Activated CD4-positive, alpha-beta T cell treated with anti-CD3 and anti-CD28 coated beads, Interleukin-2, Interleukin-6, amounts not matched to agents 100 ng/mL and 50 ng/mL, durations not matched to agents 16 hours and 8 hours (primary cell): Measurements from ENCODE around the gene COQ10B.
"Not testable (repeated sequence)": the region's sequence is repeated elsewhere in the genome, so short reads cannot be mapped to it uniquely, and the experiment has no call there.

Source experiments
- DNase-seq: peaks from one replicate; pipeline ENCODE4 v3.0.0-alpha.2; 2020

The COQ10B gene

DNA sequence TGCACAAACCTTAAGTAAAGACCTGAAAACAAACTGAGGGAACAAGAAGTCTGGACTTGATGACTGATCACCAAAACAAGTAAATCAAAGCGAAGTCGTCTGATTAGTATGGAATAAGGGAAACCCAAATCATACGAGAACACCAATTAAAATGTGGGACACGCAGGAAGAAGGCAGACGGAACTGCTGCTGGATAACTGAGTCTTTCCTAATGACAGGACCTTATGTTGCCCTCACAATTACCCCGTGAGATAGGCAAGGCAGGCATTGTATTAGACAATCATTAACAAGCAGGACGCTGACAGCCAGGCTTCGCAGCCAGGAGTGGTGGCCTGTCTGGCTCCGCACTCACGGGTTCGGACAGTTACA, 614 bp upstream of the COQ10B start:
- DNase-seq, result no peak

GRCh38 chr2:197453914-197454398, 604 bp downstream of the COQ10B start:
- DNase-seq, result peak; percentile 83

- DNase-seq, result no peak
Measured at GRCh38 chr2:197454923-197455322, 1.6 kb downstream of the COQ10B start.

DNA sequence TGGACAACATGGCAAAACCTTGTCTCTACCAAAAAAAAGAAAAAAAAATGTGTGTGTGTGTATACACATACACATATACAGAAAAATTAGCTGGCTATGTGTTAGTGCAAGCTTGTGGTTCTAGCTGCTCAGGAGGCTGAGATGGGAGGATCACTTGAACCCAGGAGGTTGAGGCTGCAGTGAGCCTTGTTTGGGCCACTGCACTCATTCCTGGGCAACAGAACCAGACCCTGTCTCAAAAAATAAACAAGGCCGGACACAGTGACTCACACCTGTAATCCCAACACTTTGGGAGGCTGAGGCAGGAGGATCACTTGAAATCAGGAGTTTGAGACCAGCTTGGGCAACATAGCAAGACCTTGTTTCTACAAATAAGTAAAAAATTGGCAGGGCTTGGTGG, 2.1 kb downstream of the COQ10B start:
- DNase-seq, result no peak

DNA sequence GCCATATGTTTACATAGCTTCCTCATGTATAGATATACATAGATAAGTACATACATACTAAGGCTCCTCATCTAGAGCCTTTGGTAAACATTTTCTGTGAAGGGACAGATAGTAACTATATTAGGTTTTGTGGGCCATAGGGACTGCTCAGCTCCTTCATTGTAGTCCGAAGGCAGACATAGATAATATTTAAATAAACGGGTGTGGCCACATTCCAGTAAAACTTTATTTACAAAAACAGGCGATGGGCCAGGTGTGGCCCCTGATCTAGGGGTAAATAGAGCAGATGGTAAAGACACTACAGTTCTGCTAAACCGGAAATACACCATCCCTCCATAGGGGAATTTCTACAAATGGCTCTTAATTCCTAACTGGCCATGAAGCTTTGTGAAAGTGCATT, 7.3 kb downstream of the COQ10B start:
- no peak for DNase-seq

GRCh38 chr2:197461057-197461456, 7.7 kb downstream of the COQ10B start:
- no peak for DNase-seq

GRCh38 chr2:197464175-197464574, 10.8 kb downstream of the COQ10B start:
- no peak for DNase-seq

DNA sequence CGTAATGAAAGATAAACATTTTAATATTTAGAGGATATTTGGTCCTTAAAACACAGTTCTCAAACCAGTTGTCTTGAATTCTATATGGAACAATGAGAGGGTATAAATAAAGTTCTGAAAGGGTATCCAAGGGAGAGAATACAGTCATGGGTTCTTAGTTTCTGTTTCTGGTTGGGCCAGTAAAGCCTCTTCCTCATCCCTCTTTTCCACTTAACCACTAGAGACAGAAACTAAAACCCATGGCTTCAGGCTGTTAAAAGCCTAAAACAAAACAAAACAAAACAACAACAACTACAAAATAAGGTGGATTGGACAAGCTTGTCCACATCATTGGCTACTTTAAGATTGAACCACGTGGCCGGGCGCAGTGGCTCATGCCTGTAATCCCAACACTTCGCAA, 18.8 kb downstream of the COQ10B start:
- DNase-seq, result no peak

- DNase-seq, result no peak
Measured at GRCh38 chr2:197477797-197478196, 24.4 kb downstream of the COQ10B start.

- DNase-seq, result no peak
Measured at GRCh38 chr2:197480165-197481036, 27.0 kb downstream of the COQ10B start.

- DNase-seq, result not testable (repeated sequence)
Measured at GRCh38 chr2:197484248-197484647, 30.9 kb downstream of the COQ10B start.

DNA sequence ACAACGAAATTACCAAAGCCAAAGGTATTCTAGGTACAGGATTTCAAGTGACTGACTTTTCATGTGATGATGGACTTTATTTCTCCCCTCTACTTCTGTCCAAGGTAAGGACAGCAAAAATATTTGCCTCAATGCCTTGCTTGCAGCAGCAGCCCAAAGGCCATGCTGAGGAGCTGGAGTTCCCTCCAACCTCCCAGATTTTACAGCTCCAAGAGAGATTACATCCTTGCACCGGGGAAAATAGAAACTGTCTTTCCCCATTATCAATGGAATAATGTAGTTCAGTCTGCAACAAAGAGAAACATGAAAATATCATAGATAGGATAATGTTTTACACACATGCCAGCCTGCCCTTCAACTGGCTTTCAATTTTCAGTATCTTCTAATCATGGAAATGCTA, 32.8 kb downstream of the COQ10B start:
- no peak for DNase-seq

GRCh38 chr2:197487385-197487784, 34.0 kb downstream of the COQ10B start:
- DNase-seq, result no peak

GRCh38 chr2:197495433-197496134, 42.2 kb downstream of the COQ10B start:
- DNase-seq, result no peak

- no peak for DNase-seq
Measured at GRCh38 chr2:197496695-197497094, 43.3 kb downstream of the COQ10B start.

DNA sequence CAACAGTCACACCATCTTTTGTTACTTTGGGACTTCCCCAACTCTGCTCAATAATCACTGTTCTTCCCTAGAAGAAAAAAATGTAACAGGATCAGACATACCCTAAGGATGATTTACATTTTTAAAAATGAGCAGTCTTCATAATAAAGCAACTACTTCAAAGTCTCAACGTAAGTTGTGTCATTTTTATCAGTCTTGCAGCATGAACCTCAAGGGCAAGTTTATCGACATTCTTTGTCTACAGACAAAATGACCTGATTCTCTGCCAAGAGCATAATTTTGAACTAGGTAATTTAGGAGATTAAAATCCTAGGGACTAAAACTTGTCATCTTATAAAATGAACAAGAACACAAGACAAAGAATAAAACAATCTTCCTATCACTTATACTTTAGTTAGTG, 44.0 kb downstream of the COQ10B start:
- no peak for DNase-seq

- no peak for DNase-seq
Measured at GRCh38 chr2:197498235-197498936, 45.0 kb downstream of the COQ10B start.

GRCh38 chr2:197498937-197499593, 45.7 kb downstream of the COQ10B start:
- peak; percentile 68 for DNase-seq

- DNase-seq, result peak; percentile 99
Measured at GRCh38 chr2:197499594-197500502, 46.5 kb downstream of the COQ10B start, which contains the start of the genes HSPD1 and HSPE1. HSPD1 (minus strand) TSS chr2:197499840; CDS start chr2:197498848, 992 bp downstream. HSPE1 (plus strand) TSS chr2:197500379; CDS start chr2:197500437, 58 bp downstream.

DNA sequence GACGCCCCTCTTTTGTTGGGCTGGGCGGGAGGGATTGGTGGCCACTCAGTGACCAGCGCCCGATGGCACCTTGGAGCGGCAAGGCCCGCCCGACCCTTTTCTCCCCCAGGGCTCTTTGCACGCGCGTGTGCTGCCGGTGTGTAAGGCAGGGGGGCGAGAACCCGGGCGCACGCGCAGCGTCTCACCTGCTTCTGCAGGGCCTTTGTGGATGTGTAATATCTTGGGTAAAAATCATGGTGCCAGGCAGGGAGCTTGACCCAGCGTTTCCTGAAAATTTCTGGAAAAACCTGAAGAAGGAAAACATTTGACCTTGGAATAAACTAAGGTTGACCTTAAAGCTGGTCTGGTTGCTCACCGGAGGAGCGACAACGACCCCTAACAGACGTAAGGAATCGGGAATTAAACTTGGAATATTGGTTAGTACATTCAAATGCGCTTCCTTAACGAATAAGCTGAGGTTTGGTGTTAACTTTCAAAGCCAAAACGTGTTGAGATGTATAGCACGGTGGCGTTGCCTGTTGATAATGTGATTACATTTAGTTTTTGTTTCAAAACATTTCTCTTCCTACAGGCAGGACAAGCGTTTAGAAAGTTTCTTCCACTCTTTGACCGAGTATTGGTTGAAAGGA, 47.3 kb downstream of the COQ10B start:
- DNase-seq, result no peak

- DNase-seq, result no peak
Measured at GRCh38 chr2:197502201-197502600, 48.8 kb downstream of the COQ10B start.
